GM18505 (cell line): ENCODE results near the gene C2orf92.
A peak's percentile ranks its signal among the peaks of the same experiment; 100 is the strongest.

Experiments used
- ATAC-seq: cut with Tn5 transposase; IDR thresholded peaks from one replicate; pipeline ENCODE4 v1.9.1; 2021; ENCODE audit not compliant: unreplicated experiment
- POLR2A ChIP-seq: IDR thresholded peaks from 4 replicates; pipeline ENCODE4 v1.6.1; 2011; ENCODE audit warnings: borderline replicate concordance; ENCODE audit not compliant: insufficient read depth, insufficient read length; ENCODE audit errors: extremely low read depth

C2orf92 gene

DNA sequence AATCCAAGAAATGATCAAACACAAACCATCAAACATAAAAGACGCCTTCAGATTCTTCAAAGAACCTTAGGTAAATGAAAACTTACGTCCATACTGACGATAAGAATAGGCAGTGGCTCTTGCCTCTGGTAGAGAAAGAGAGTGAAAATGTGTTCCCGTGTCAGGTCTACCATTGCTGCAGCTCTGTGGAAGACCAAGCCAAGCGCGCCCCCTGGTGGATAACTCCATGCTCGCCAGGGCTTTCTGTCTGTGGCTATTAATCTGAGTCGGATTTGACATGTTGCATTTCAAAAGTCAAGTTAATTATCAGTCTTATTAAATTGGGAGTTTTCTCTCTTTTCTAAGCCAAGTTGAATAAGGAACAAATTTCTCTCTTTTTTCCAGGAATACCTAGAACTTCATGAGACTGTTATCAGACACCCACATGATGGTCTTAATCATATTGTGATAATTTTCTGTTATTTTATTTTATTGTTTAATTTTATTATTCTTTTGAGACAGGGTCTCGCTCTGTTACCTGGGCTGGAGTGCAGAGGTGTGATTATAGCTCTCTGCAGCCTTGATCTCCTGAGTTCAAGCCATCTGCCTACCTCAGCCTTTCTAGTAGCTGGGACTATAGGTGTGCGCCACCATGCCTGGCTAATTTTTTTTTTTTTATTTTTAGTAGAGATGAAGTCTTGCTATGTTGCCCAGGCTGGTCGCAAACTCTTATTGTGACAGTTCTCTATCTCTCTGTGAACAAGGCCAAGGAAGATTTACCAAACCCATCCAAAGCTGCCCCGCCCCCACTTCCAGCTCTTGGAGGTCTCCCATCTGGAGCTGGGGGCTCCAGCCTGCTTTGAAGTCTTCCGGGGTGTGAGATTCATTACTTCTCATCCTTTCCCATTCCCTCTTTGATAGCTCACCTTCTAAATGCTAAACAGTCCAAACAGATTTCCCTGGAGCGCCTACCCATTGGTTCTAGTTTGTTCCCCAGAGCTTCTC, 28.0 kb downstream of the C2orf92 start:
- TF ChIP-seq POLR2A, result no peak
- ATAC-seq, result peak; percentile 44

DNA sequence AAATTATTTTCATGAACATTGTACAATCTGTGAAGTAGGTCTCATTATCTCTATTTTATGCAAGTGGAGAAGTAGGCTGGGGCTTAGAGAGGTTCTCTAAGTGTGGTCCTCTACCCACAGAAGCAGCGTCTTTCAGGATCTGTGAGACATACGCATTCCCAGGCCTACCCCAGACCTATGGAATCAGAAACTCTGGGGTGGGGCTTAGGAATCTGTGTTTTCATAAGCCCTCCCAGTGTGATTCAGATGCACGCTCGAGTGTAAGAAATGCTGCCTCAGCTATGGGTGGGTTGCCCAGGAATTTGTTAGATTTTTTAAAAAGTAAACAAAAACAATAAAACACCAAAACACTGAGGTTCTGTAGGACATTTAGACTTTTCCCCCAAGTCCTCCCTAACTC, 29.0 kb downstream of the C2orf92 start:
- no peak for ATAC-seq

DNA sequence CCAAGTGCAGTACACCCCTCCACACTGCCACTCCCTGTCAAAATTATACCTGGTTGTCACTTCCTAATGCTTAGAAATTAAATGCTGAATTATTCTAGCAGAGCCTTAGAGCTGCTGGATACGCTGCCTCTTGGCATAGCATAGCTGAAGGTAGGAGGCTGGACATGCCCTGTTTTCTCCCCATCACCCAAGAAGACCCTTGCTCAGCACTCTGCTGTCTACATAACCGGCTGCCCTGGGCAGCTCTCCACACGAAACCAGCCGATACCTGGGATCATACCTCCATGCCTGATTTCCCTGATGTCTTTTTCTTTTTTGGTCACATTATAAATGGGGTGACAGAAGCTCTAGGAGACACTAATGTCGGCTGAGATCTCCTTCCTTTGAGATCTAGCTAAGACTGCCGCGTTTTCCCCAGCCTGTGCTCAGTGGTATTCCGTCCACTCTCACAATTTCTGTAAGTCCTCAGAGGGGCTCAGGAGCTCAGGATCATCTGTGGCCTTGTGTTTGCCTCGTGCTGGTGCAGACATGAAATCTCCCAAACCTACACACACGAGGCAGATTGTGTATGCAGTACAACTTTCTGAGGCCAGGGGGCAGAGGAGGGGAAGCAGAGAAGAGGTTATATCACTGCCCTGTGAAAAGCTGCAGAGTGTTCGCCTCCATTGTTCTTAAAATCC, 30.4 kb downstream of the C2orf92 start:
- ATAC-seq, result no peak
- no peak for TF ChIP-seq POLR2A

More for the DNA sequence above, 29.0 kb downstream of the C2orf92 start:
- no peak for TF ChIP-seq POLR2A

DNA sequence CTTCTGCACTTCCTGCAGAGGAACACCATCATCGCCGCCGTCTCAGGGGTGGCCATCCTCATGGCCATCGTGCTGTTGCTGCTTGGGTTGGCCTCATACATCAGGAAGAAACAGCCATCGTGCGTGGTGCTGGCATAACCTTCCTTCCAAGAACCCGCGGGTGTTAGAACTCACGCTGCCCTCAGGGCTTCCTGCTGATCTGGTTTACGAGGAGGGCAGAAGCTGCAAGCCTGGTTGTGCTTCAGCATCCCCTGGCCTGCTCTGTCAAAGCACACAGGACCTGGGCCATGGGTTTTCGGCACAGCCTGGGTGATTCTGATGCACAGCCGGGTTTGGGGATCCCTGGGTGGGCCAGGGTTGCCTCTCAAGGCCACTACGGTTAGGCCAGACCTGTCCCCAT, 31.7 kb downstream of the C2orf92 start:
- no peak for TF ChIP-seq POLR2A

DNA sequence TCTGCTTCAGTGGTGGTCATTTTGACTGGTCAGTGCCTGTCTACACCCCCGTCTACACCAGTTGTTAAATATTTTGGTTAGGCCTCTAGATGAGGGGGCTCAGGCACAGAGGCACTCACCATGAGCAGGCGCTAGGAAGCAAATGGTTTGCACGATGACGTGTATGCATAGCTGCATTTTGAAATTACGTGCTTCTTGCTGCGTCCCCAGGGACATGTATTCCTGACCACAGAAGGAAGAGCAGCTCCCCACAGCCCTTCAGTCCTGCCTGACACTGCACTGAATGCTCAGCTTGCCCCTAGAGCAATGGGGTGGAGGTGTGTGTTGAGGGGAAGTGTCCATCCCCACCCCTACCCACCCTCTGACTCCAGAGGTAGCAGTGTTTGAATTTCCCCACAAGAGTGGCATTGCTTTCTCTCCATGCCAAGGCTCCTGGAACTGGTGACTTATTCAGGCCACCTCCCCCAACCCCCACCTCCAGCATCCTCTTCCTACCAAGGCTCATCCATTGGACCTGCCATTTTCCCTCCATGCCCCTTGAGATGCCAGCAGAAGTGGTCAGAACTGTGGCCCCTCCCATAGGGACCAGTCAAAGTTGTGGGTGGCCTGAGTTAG, 32.4 kb downstream of the C2orf92 start:
- no peak for ATAC-seq
- TF ChIP-seq POLR2A, result no peak

More for the DNA sequence above, 31.7 kb downstream of the C2orf92 start:
- no peak for ATAC-seq

DNA sequence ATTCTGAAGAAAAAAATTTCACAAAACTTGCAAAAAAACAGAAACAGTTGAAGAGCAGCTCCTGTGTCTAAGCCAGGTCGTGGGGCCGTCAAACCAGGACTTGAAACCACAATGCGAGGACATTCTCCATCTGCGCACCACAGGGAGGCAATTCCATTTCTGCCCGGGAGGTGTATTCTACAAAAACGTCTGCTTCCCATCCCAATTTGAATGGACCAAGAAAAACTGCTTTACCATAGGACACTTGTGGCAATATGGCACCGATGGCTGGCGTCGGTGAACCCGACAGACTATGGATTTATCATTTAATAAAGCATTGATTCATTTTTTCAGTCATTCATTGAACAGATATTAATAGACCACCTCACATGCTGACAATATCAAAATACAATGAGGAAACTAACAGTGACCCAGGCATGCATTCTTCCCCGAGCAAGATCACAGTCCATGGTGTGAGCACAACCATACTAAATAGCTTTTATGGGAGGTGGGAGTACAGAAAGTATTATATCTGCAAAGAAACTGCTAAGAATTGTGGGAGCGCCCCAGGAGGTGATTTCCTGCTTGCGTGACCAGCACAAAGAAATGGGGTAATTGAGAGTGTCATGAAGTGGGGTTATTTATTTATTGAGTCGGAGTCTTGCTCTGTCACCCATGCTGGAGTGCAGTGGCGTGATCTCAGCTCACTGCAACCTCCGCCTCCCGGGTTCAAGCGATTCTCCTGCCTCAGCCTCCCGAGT, 33.4 kb downstream of the C2orf92 start:
- no peak for ATAC-seq
- no peak for TF ChIP-seq POLR2A

DNA sequence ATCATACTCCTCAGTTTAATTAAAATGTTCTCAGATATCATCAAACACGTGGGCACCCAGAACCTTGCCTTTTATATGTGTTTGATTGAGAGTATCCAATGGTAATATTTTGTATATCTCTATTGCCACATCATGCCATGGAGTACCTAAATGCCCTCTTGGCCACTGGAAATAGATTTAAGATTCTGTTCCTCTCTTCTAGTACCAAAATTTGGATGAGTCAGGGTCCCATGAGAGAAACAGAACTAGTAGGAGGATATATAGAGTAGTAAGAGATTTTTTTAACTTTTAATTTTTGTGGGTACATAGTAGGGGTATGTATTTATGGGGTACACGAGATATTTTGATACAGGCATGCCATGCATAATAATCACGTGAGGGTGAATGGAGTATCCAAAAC, 34.2 kb downstream of the C2orf92 start:
- no peak for TF ChIP-seq POLR2A
- ATAC-seq, result no peak

DNA sequence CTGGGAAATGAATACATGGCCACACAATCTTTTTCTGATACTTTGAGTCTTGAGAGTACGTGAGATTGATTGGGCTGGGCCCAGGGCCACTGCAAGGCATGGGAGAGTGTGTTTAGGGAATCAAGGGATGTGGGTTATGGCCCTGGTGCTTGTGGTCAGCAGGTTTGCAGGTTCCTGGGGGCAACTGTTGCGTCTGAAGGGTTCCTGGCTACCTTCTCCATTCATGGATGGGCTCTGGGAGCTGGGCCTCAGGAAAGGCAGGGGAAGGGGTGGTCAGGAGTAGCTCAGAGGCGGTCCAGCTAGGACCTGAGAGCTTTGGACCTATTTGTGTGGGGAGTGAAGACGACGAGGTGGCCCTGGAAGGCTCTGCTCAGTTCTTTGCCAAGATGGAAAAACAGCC, 35.5 kb downstream of the C2orf92 start:
- no peak for TF ChIP-seq POLR2A

DNA sequence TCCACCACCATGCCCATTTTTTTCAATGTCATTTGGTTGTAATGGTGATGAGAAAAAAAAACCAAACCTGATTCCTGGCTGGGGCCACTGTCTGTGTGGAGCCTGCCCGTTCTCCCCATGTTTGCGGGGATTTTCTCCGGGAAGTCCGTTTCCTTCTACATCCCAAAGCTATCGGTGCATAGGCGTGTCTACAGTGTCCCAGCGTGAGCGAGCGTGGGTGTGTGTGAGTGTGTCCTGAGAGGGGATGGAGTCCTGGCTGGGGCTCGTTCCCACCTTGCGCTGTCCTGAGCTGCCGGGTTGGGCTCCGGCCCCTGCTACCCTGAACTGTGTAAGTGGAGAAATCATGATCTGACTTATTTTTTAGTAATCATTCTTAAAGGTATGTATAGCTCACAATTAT, 36.6 kb downstream of the C2orf92 start:
- TF ChIP-seq POLR2A, result no peak
- ATAC-seq, result no peak

More for the DNA sequence above, 35.5 kb downstream of the C2orf92 start:
- ATAC-seq, result no peak

DNA sequence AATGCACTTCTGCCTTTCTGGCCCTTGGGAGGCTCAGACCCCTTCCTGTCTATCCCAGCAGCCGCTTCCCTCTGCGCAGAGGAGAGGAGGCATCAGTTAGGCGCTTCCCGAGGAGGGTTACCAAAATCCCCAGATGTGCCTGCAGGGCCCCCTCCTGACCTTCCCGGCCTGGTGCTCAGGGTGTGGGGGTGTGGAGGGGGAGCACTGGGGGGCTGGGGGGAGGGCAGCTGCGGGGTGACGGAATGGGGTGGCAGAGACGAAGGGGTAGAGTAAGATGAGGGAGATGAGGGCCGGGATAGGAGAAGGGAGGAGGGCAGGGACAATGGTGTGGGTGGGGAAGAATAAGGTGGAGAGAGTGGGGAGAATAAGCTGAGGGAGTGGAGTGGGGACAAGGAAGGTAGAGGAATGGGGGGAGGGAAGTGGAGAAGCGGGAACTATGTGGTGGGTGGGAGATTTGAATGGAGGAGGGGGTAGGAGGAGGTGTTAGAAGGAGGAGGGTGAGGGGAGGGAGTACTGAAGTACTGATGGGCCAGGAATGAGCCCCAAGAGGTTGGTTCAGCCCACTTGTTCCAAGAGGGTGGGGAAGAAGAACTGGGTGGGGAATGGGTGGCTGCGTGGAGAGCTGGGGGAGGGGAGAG, 37.3 kb downstream of the C2orf92 start:
- no peak for TF ChIP-seq POLR2A
- no peak for ATAC-seq

DNA sequence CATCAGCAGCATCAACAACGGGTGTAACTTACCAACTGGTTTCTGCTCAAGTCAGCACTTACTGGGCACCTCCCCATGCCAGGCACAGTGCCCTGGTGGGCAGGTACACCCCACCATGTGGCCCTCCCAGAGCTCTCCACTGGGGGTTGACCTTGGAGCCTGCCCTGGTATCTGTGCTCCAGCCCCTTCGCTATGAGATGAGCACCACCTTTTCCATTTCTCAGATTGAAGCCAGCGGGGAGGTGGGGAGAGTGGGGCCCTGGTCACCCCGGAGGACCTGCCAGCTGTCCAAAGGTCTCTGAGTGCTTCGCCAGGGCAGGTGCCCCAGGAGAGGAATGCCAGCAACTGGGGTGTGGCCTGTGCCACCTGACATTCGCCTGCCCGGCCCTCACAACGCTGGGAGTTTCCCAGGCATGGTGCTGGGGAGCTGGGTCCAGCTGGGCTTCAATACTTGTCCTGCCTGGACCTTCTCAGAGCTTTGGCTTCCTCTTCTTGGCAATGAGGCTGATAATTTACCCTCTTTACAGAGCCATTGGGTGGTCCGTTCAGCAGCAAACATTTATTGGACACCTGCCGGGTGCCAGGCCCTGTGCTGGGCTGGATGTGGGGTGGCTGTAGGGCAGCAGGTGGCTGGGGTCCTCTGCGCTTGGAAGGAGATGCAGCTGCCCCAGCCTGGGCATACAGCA, 38.0 kb downstream of the C2orf92 start:
- TF ChIP-seq POLR2A, result no peak
- ATAC-seq, result no peak

DNA sequence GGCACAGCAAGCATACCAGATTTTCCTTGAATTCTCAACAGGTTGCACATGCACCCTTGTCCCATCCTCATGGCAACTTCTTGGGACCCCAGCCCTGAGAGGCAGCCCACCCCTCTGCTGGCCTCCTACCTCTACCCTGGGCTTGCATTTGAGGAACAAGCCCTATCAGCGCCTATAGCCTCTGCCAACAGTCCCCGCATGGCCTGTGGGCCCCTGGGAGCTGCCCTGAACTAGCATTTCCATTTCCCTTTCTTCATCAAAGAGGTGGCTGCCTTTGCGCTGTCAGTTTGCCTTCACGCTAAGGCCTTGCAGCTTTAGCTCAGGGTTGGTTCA, 38.5 kb downstream of the C2orf92 start:
- no peak for ATAC-seq
- TF ChIP-seq POLR2A, result no peak
